HFFc6 (cell line): ENCODE data around the gene ATRN. TPM values are rescaled to one million over a fixed set of nuclear protein-coding genes. Genes with fewer than 3 reads are reported as not detected.

Experiments
- DNase-seq: peaks from one replicate; pipeline ENCODE4 v3.0.0-alpha.2; 2018
- H3K27ac Mint-ChIP-seq: 2 replicates; pipeline ENCODE4 v1.8.0; 2020; ENCODE audit warnings: mild to moderate bottlenecking, mixed read lengths
- H3K27me3 Mint-ChIP-seq: 2 replicates; pipeline ENCODE4 v1.8.0; 2021; ENCODE audit warnings: mild to moderate bottlenecking, moderate library complexity, mixed read lengths; ENCODE audit not compliant: insufficient read depth
- H3K36me3 Mint-ChIP-seq: 2 replicates; pipeline ENCODE4 v1.8.0; 2021; ENCODE audit warnings: low read depth, mixed read lengths
- H3K4me1 Mint-ChIP-seq: 2 replicates; pipeline ENCODE4 v1.8.0; 2020; ENCODE audit warnings: low read depth, mixed read lengths
- H3K4me3 Mint-ChIP-seq: 2 replicates; pipeline ENCODE4 v1.8.0; 2020; ENCODE audit warnings: mild to moderate bottlenecking, moderate library complexity, mixed read lengths
- H3K9me3 Mint-ChIP-seq: 2 replicates; pipeline ENCODE4 v1.8.0; 2020; ENCODE audit warnings: mild to moderate bottlenecking, mixed read lengths
- CTCF ChIP-seq: fragments of 200-600 bp; sonication (generic); IDR thresholded peaks from 2 replicates; pipeline ENCODE4 v1.5.0; 2021; ENCODE audit warnings: antibody characterized with exemption, mild to moderate bottlenecking
- total RNA-seq, 6 experiments: library from RNA; stranded (reverse); fragmentation: NEBNext Ultra II Directional; extraction: Animal tissue kit (Norgen Biotek cat#: 25700); gene quantifications; 2 replicates in 1 of 6; 3 replicates in 5 of 6; pipeline ENCODE4 v1.2.3, GENCODE V29; 2021

ATRN gene
- total RNA-seq, 6 experiments from 2014 or later = 27.5 to 33.0 (median 29.6) TPM

DNA sequence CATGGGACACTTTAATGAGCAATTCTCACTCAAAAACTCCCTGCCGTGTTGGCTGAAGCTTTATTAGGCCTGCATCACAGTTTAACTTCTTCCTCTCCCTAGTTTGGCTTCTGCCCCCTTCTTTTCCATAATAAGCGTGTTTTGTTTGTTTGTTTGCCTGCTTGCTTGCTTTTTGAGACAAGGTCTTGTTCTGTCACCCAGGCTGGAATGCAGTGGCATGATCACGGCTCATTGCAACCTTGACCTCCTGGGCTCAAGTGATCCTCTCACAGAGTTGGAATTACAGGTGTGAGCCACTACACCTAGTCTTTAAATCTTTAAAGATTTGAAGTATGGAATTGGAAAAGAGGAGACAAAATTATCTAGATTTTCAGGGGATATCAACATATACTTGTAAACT, 38.0 kb upstream of the ATRN start:
- Mint-ChIP-seq H3K4me3 (no peak overlapping the region), H3K27ac (no peak overlapping the region), H3K27me3 (peaks cover 12% of the 10 kb centered on the region), H3K36me3 (no peaks in the 10 kb centered on the region), H3K4me1 (peaks cover 7% of the 10 kb centered on the region), H3K9me3 (no peaks in the 10 kb centered on the region)
- TF ChIP-seq CTCF = no peak
- DNase-seq = no peak

DNA sequence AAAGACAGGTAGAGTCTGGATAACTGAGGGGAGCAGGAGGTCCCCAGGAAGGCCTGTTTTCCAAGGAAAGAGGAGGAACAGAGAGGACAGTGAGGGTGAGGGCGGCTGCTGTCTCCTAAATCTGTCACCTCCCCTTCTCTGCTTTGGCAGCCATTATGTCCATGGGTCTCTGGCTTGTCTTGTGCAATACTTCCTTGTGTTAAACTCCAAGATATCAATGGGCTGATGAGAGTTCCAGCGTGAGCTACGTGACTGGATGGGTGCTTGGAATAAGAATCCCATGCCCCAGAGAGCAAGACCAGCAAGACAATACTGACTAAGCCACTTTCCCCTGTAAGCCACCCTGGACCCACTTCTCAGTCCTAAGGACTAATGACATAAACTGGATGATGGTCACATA, 37.1 kb upstream of the ATRN start:
- no peak for DNase-seq
- Mint-ChIP-seq H3K4me1 (peaks cover 7% of the 10 kb centered on the region), H3K36me3 (no peaks in the 10 kb centered on the region), H3K4me3 (no peak overlapping the region), H3K27me3 (peaks cover 12% of the 10 kb centered on the region), H3K27ac (no peak overlapping the region), H3K9me3 (no peaks in the 10 kb centered on the region)
- TF ChIP-seq CTCF = no peak

DNA sequence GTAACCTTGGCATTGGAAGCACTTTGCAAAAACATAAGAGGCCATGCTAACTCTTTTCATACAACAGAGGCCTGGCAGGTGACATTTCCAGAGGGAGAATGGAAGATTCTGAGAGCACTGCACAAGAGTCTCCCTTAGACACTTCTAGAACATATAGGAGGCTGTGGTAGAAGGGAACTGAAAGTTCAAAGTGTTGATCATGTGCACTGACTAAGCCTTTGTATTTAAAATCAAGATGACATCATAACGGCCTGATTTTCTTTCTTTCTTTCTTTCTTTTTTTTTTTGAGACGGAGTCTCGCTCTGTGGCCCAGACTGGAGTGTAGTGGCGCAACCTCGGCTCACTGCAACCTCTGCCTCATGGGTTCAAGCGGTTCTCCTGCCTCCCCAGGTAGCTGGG, 36.6 kb upstream of the ATRN start:
- Mint-ChIP-seq H3K36me3 (no peaks in the 10 kb centered on the region), H3K4me3 (no peak overlapping the region)

GRCh38 chr20:3436864-3437574, 33.8 kb upstream of the ATRN start:
- DNase-seq = no peak
- H3K27ac Mint-ChIP-seq = no peak overlapping the region
- no peak for TF ChIP-seq CTCF
- H3K27me3 Mint-ChIP-seq = peaks cover 8% of the 10 kb centered on the region
- H3K4me3 Mint-ChIP-seq = no peak overlapping the region
- H3K9me3 Mint-ChIP-seq = no peaks in the 10 kb centered on the region
- no peaks in the 10 kb centered on the region for H3K36me3 Mint-ChIP-seq
- H3K4me1 Mint-ChIP-seq = no peaks in the 10 kb centered on the region

More for the DNA sequence above, 36.6 kb upstream of the ATRN start:
- Mint-ChIP-seq H3K27me3 (peaks cover 12% of the 10 kb centered on the region), H3K4me1 (peaks cover 7% of the 10 kb centered on the region), H3K9me3 (no peaks in the 10 kb centered on the region), H3K27ac (no peak overlapping the region)
- no peak for DNase-seq
- TF ChIP-seq CTCF = no peak

GRCh38 chr20:3446779-3447178, 24.0 kb upstream of the ATRN start:
- no peak for TF ChIP-seq CTCF
- Mint-ChIP-seq H3K9me3 (no peaks in the 10 kb centered on the region), H3K36me3 (no peaks in the 10 kb centered on the region), H3K4me1 (no peaks in the 10 kb centered on the region), H3K4me3 (no peak overlapping the region), H3K27me3 (peaks cover 22% of the 10 kb centered on the region), H3K27ac (no peak overlapping the region)
- DNase-seq = no peak

GRCh38 chr20:3447321-3447720, 23.5 kb upstream of the ATRN start:
- no peak overlapping the region for H3K27ac Mint-ChIP-seq
- DNase-seq = no peak
- H3K9me3 Mint-ChIP-seq = no peaks in the 10 kb centered on the region
- no peaks in the 10 kb centered on the region for H3K4me1 Mint-ChIP-seq
- no peaks in the 10 kb centered on the region for H3K36me3 Mint-ChIP-seq
- H3K27me3 Mint-ChIP-seq = peaks cover 24% of the 10 kb centered on the region
- TF ChIP-seq CTCF = no peak
- no peak overlapping the region for H3K4me3 Mint-ChIP-seq
